Activated CD8-positive, alpha-beta T cell treated with anti-CD3 and anti-CD28 coated beads for 36 hours (primary cell): ENCODE data around the gene GNA12. TPM values are rescaled to one million over a fixed set of nuclear protein-coding genes. Genes with fewer than 3 reads are reported as not detected.

Experiments
- ATAC-seq: fragments of 200-7000 bp; cut with Tn5 transposase; one replicate; pipeline ENCODE4 v1.10.0; 2021; ENCODE audit warnings: mild to moderate bottlenecking, moderate library complexity
- CTCF ChIA-PET: fragments of 350-600 bp; sonication (Branson Sonifier 250); formaldehyde crosslinking; loops from one replicate; lab custom pipeline; 2021; ENCODE audit warnings: antibody characterized with exemption; lab: Charles Lee
- POLR2A ChIA-PET: fragments of 350-600 bp; sonication (Branson Sonifier 250); formaldehyde crosslinking; loops from one replicate; lab custom pipeline; 2021; ENCODE audit warnings: antibody characterized with exemption; lab: Charles Lee
- DNase-seq: peaks from one replicate; pipeline ENCODE4 v3.0.0-alpha.2; 2020
- H3K27ac Mint-ChIP-seq: one replicate; pipeline ENCODE4 v1.8.0; 2021; ENCODE audit warnings: mild to moderate bottlenecking, mixed read lengths
- H3K27me3 Mint-ChIP-seq: one replicate; pipeline ENCODE4 v1.8.0; 2021; ENCODE audit warnings: mixed read lengths
- H3K36me3 Mint-ChIP-seq: one replicate; pipeline ENCODE4 v1.8.0; 2021; ENCODE audit warnings: low read depth, mixed read lengths
- H3K4me1 Mint-ChIP-seq: one replicate; pipeline ENCODE4 v1.8.0; 2021; ENCODE audit warnings: low read depth, mixed read lengths
- H3K4me3 Mint-ChIP-seq: one replicate; pipeline ENCODE4 v1.8.0; 2021; ENCODE audit warnings: mild to moderate bottlenecking, moderate library complexity, mixed read lengths
- H3K9me3 Mint-ChIP-seq: one replicate; pipeline ENCODE4 v1.8.0; 2021; ENCODE audit warnings: mixed read lengths
- CTCF ChIP-seq: fragments of 200-600 bp; IDR thresholded peaks from one replicate; pipeline ENCODE4 v1.8.0; 2022; ENCODE audit warnings: antibody characterized with exemption, mild to moderate bottlenecking
- intact Hi-C: fragments of 100-400 bp; cut with micrococcal nuclease; formaldehyde crosslinking; loops from one replicate; pipeline ENCODE4 v1.10.0; 2022
- total RNA-seq, 2 experiments: library from RNA; stranded (reverse); gene quantifications; one replicate each; pipeline ENCODE4 v1.2.3, GENCODE V29; 2021

GNA12 gene
- total RNA-seq, 2 experiments from 2014 or later = 21.0 to 21.1 TPM

GRCh38 chr7:2688409-2689342, 155.4 kb downstream of the GNA12 start:
- peak; percentile 67 for ATAC-seq
- Mint-ChIP-seq H3K9me3 (no peaks in the 10 kb centered on the region), H3K27me3 (peaks cover 42% of the 10 kb centered on the region), H3K27ac (no peak overlapping the region), H3K4me3 (no peak overlapping the region), H3K36me3 (no peaks in the 10 kb centered on the region), H3K4me1 (peaks cover 11% of the 10 kb centered on the region)
- intact Hi-C loops = no loop called here
- POLR2A ChIA-PET = interaction anchor here (0.9 to 1.5 kb wide), 2 partner anchors 21 to 26 kb away, joined by 3 to 5 read pairs; no protein-coding TSS in a partner anchor
- CTCF ChIA-PET = interaction anchor here (1.4 to 3.0 kb wide), 4 partner anchors 10 to 31 kb away, joined by 3 to 13 read pairs (median 6); no protein-coding TSS in a partner anchor
- peak; percentile 44 for DNase-seq
- TF ChIP-seq CTCF = no peak

- Mint-ChIP-seq H3K27me3 (peaks cover 42% of the 10 kb centered on the region), H3K4me1 (peaks cover 11% of the 10 kb centered on the region), H3K4me3 (no peak within 1 kb of the TSS), H3K27ac (no peak within 1 kb of the TSS), H3K9me3 (no peaks in the 10 kb centered on the region), H3K36me3 (no peaks in the 10 kb centered on the region)
- ChIA-PET CTCF (interaction anchor here (3.0 kb wide), 1 partner anchor 16 kb away, joined by 13 read pairs; no protein-coding TSS in a partner anchor), POLR2A (interaction anchor here (0.6 kb wide), 1 partner anchor 285 kb away, joined by 3 read pairs; the partner anchor contains the start of gene CHST12)
- ATAC-seq (no peak), DNase-seq (no peak)
- intact Hi-C loops = no loop called here
- TF ChIP-seq CTCF = no peak
Observed at GRCh38 chr7:2687881-2688318, 156.2 kb downstream of the GNA12 start, which contains the start of gene AMZ1. TSS of gene AMZ1 (plus strand) at chr7:2688202. CDS start at chr7:2700452, 12,250 bp downstream.

GRCh38 chr7:2687338-2687869, 156.7 kb downstream of the GNA12 start:
- no peaks in the 10 kb centered on the region for H3K9me3 Mint-ChIP-seq
- intact Hi-C loops = no loop called here
- no peak overlapping the region for H3K4me3 Mint-ChIP-seq
- DNase-seq = no peak
- H3K27me3 Mint-ChIP-seq = peaks cover 40% of the 10 kb centered on the region
- ChIA-PET POLR2A (interaction anchor here (0.6 kb wide), 1 partner anchor 284 kb away, joined by 3 read pairs; the partner anchor contains the start of gene CHST12), CTCF (interaction anchor here (2.3 kb wide), 1 partner anchor 23 kb away, joined by 12 read pairs; no protein-coding TSS in a partner anchor)
- peaks cover 11% of the 10 kb centered on the region for H3K4me1 Mint-ChIP-seq
- no peaks in the 10 kb centered on the region for H3K36me3 Mint-ChIP-seq
- TF ChIP-seq CTCF = no peak
- no peak overlapping the region for H3K27ac Mint-ChIP-seq
- no peak for ATAC-seq

- Mint-ChIP-seq H3K27me3 (peaks cover 40% of the 10 kb centered on the region), H3K27ac (no peak overlapping the region), H3K4me1 (peaks cover 11% of the 10 kb centered on the region), H3K9me3 (no peaks in the 10 kb centered on the region), H3K36me3 (no peaks in the 10 kb centered on the region), H3K4me3 (no peak overlapping the region)
- TF ChIP-seq CTCF = no peak
- DNase-seq (no peak), ATAC-seq (no peak)
- intact Hi-C loops = no loop called here
- ChIA-PET CTCF (interaction anchor here (1.9 to 2.3 kb wide), 2 partner anchors 15 to 24 kb away, joined by 4 to 12 read pairs; no protein-coding TSS in a partner anchor), POLR2A (no interaction called here)
Observed at GRCh38 chr7:2686101-2686500, 158.0 kb downstream of the GNA12 start.
